ENCODE data around the gene TTC1.
"Not testable (repeated sequence)": the region's sequence is repeated elsewhere in the genome, so short reads cannot be mapped to it uniquely, and the experiment has no call there.

TTC1 gene

GRCh38 chr5:160008877-160009590 lies at the start of gene TTC1:
Gene TTC1, plus strand, starts transcription at chr5:160009139. Its CDS starts 1,390 bp downstream, at chr5:160010529.
- H3K4me3 ChIP-seq (replicated peaks; ENCODE audit: low read depth, low read length), result peak within 1 kb of the TSS; percentile 100
- no peak for TF ChIP-seq CTCF (IDR thresholded peaks at IDR 0.05; ENCODE audit: low read depth, low read length, missing control alignments)
- DNase-seq (ENCODE audit: extremely low read depth, low read depth), result peak; percentile 100

GRCh38 chr5:159961176-159962160 lies 47.5 kb upstream of the TTC1 start:
- TF ChIP-seq CTCF (IDR thresholded peaks at IDR 0.05; ENCODE audit: low read depth, low read length, missing control alignments), result no peak
- no peak overlapping the region for H3K4me3 ChIP-seq (replicated peaks; ENCODE audit: low read depth, low read length)
- no peak for DNase-seq (ENCODE audit: extremely low read depth, low read depth)

- TF ChIP-seq CTCF (IDR thresholded peaks at IDR 0.05; ENCODE audit: low read depth, low read length, missing control alignments), result no peak
- DNase-seq (ENCODE audit: extremely low read depth, low read depth), result no peak
- no peak overlapping the region for H3K4me3 ChIP-seq (replicated peaks; ENCODE audit: low read depth, low read length)
Measured at GRCh38 chr5:159962214-159962613, 46.7 kb upstream of the TTC1 start.

GRCh38 chr5:159963935-159964334 lies 45.0 kb upstream of the TTC1 start:
- no peak for TF ChIP-seq CTCF (IDR thresholded peaks at IDR 0.05; ENCODE audit: low read depth, low read length, missing control alignments)
- DNase-seq (ENCODE audit: extremely low read depth, low read depth), result no peak
- no peak overlapping the region for H3K4me3 ChIP-seq (replicated peaks; ENCODE audit: low read depth, low read length)

GRCh38 chr5:159965031-159965837 lies 43.7 kb upstream of the TTC1 start:
- peak; percentile 71 for TF ChIP-seq CTCF (IDR thresholded peaks at IDR 0.05; ENCODE audit: low read depth, low read length, missing control alignments)
- peak; percentile 22 for DNase-seq (ENCODE audit: extremely low read depth, low read depth)
- no peak overlapping the region for H3K4me3 ChIP-seq (replicated peaks; ENCODE audit: low read depth, low read length)

GRCh38 chr5:159965838-159966128 lies 43.2 kb upstream of the TTC1 start:
- not testable (repeated sequence) for DNase-seq (ENCODE audit: extremely low read depth, low read depth); H3K4me3 ChIP-seq (replicated peaks; ENCODE audit: low read depth, low read length)

All from HFF-Myc (cell line).